Heart left ventricle (tissue), 16 donors: ENCODE measurements around the gene JAK2. TPM values are rescaled to one million over a fixed set of nuclear protein-coding genes. Genes with fewer than 3 reads are reported as not detected.

ENCODE experiments used
- ATAC-seq, 4 donors: fragments of 200-7000 bp; cut with Tn5 transposase; one replicate each; pipeline ENCODE4 v1.9.1; 2020 to 2022; ENCODE audit warnings: moderate library complexity in 4 of 4, mild to moderate bottlenecking in 3 of 4, moderate number of reproducible peaks in 1 of 4
- DNase-seq, 5 donors: peaks; one replicate each; pipeline ENCODE4 v3.0.0-alpha.2; 2020
- H3K27ac ChIP-seq, 12 donors: fragments of 200-600 bp; sonication (generic) in 4 of 12; one replicate each; pipeline versions ENCODE4 v1.5.0 to v1.8.0; 2016 to 2022; ENCODE audit warnings: mild to moderate bottlenecking in 2 of 12
- H3K27me3 ChIP-seq, 9 donors: fragments of 200-600 bp; sonication (generic) in 2 of 9; one replicate each; pipeline versions ENCODE4 v1.5.1 to v1.8.0; 2016 to 2022; ENCODE audit warnings: mild to moderate bottlenecking in 3 of 9
- H3K36me3 ChIP-seq, 9 donors: fragments of 200-600 bp; sonication (generic) in 2 of 9; one replicate each; pipeline versions ENCODE4 v1.5.0 to v1.8.0; 2018 to 2022; ENCODE audit warnings: mild to moderate bottlenecking in 2 of 9
- H3K4me1 ChIP-seq, 12 donors: fragments of 200-600 bp; sonication (generic) in 4 of 12; one replicate each; pipeline versions ENCODE4 v1.5.0 to v1.8.0; 2016 to 2022; ENCODE audit warnings: mild to moderate bottlenecking in 3 of 12
- H3K4me3 ChIP-seq, 12 donors: fragments of 200-600 bp; sonication (generic) in 4 of 12; one replicate each; pipeline versions ENCODE4 v1.5.0 to v1.8.0; 2017 to 2022; ENCODE audit warnings: mild to moderate bottlenecking in 9 of 12, moderate library complexity in 4 of 12
- H3K9me3 ChIP-seq, 12 donors: fragments of 200-600 bp; sonication (generic) in 4 of 12; one replicate each; pipeline versions ENCODE4 v1.5.0 to v1.8.0; 2016 to 2022; ENCODE audit warnings: mild to moderate bottlenecking in 1 of 12
- POLR2A ChIP-seq, 2 donors: fragments of 450-650 bp; IDR thresholded peaks; one replicate each; pipeline ENCODE4 v1.6.1; 2017; ENCODE audit warnings: antibody characterized with exemption in 2 of 2, mild to moderate bottlenecking in 2 of 2, moderate library complexity in 2 of 2
- WGBS, 4 donors: extraction: QIAGEN DNeasy Blood & Tissue Kit in 2 of 4; methylation state at CpG; one replicate each; pipeline versions ENCODE4 v1.1.5 to v1.1.7; 2013 to 2018; 5-methylcytosine and 5-hydroxymethylcytosine counted together
- intact Hi-C, 10 donors: fragments of 100-400 bp; cut with DNase I; formaldehyde crosslinking; loops; one replicate each; pipeline versions ENCODE4 v1.11.1 to v1.14.2; 2022
- polyA plus RNA-seq, 2 donors: library from polyadenylated mRNA; stranded (reverse); fragments of 200-250 nt; gene quantifications; one replicate each; pipeline ENCODE4 v1.2.3, GENCODE V29; 2013
- total RNA-seq, 9 donors: library from RNA; depleted of rRNA in 2 of 9; stranded (reverse); fragments of >200 nt in 2 of 9; fragmentation: NEBNext Ultra II Directional in 3 of 9; extraction: Animal tissue kit (Norgen Biotek cat#: 25700) in 3 of 9; gene quantifications; one replicate each; pipeline versions ENCODE4 v1.1.0 to v1.2.4, GENCODE V29; 2016 to 2023
- TF ChIP-seq, protein P1 (sequence below), 12 donors: fragments of 200-600 bp; sonication (generic) in 4 of 12; IDR thresholded peaks; one replicate each; pipeline versions ENCODE4 v1.5.0 to v1.8.0; 2018 to 2022; ENCODE audit warnings: antibody characterized with exemption in 12 of 12, mild to moderate bottlenecking in 5 of 12
- donor health status: ischemic (EF 13 %, LVEDD 7.1; RV severe dilation, severe dysfunction).
- donor health status: healthy with polysubstance abuse.
- donor health status: DM: no; HTN: yes; CAD: no.
- donor health status: DM: no; HTN: no; CAD: no.
- donor health status: ischemic (EF 25% LVEDD 6.9; RV normal size, moderate dysfunction).
- donor health status: ischemic (EF 25% LVEDD 5.7; RV mildly dilated, moderate dysfunction).
- donor health status: healthy.
- donor health status: DM: yes; HTN: yes; CAD: no.
- donor health status: ischemic (EF 35%, LVEDD 5.7; RV mildly dilated, moderate dysfunction).
- donor health status: nonischemic (EF 11% LVEDD 7.7; RV severe dilation, severe dysfunction).
- donor health status: DM: yes; HTN: yes; CAD: no.
- donor health status: PGD.
- donor health status: ischemic (EF 29% LVEDD 5.4; RV normal size, mild dysfunction).
- donor health status: nonischemic (EF 23%, LVEDD 6.1; RV moderate dilation, normal function).

Gene JAK2
- total and polyA plus RNA-seq, 11 donors = 4.3 to 62.9 (median 27.9) TPM

DNA sequence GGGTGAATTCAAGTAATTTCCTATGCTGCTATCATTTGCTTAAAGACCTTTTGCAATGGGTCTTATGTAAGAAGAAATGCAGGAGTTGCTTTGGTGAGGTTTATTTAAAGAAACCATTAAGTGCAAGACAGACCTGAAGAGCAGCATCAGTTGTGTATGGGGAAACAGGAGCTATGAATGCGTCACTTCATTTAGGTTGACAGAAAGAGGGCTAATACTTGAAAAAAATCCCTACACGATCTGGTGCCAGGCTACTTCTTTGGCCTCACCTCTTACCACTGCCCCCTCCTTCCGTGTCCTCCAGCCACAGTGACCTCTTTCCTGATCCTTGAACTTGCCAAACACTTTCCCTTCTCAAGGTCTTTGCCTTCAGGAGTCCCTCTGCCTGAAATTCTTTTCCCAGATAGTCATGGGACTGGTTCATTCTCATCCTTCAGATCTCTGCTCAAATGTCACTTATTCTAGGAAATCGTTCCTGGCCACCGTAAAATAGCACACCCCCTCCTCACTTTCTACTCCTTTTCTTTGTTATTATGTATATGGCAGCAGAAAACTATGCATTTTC is 1.4 kb upstream of the JAK2 start:
- Histone ChIP-seq H3K27ac (peak overlapping the region in 11 of 12 donors; percentile 95 to 100 (median 98)), H3K36me3 (peaks cover 0 to 2% (median 0%) of the 10 kb centered on the region in 9 donors), H3K9me3 (no peaks in the 10 kb centered on the region), H3K4me1 (peaks cover 0 to 67% (median 24%) of the 10 kb centered on the region in 12 donors), H3K4me3 (peak overlapping the region; percentile 72 to 94 (median 79)), H3K27me3 (no peaks in the 10 kb centered on the region)
- ATAC-seq (no peak), DNase-seq (no peak)
- WGBS, 4 donors = 53 to 57% (median 55%) methylated on average over 5 of the region's 5 CpGs
- intact Hi-C loops = loop anchor here in 9 of 10 donors (2.0 to 10.0 kb wide), 13 partner anchors 41 to 621 kb away; partner anchors contain the start of genes RCL1 (in 7 of the 9), CDC37L1 (in 1 of the 9) and PLGRKT (in 1 of the 9)
- no peak for TF ChIP-seq POLR2A (IDR thresholded peaks at IDR 0.05)
- TF ChIP-seq, protein P1, sequence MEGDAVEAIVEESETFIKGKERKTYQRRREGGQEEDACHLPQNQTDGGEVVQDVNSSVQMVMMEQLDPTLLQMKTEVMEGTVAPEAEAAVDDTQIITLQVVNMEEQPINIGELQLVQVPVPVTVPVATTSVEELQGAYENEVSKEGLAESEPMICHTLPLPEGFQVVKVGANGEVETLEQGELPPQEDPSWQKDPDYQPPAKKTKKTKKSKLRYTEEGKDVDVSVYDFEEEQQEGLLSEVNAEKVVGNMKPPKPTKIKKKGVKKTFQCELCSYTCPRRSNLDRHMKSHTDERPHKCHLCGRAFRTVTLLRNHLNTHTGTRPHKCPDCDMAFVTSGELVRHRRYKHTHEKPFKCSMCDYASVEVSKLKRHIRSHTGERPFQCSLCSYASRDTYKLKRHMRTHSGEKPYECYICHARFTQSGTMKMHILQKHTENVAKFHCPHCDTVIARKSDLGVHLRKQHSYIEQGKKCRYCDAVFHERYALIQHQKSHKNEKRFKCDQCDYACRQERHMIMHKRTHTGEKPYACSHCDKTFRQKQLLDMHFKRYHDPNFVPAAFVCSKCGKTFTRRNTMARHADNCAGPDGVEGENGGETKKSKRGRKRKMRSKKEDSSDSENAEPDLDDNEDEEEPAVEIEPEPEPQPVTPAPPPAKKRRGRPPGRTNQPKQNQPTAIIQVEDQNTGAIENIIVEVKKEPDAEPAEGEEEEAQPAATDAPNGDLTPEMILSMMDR (IDR thresholded peaks at IDR 0.05) = no peak

DNA sequence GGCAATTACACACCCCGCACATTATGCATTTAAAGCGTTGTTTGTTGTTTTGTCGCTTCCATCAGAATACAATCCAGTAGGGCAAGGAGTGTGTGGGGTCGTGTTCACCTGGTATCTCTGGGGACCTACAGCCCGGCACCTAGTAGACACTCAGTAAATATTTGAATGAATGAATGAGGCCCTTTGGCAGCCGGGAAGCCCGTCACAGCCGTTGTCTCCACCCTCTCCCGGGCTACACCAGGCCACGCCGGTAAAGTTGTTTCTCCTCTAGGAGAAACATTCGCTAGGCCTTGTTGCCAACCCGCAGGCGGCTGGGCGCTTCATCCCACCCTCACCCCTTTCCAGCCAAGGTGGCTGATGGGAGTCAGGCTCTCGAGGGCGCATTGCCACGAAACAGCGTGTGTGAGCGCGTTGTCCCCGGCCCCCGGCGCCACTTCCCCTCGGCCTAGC is 876 bp upstream of the JAK2 start:
- H3K27ac ChIP-seq = peak overlapping the region; percentile 93 to 100 (median 98)
- intact Hi-C loops = loop anchor here in 9 of 10 donors (2.0 to 10.0 kb wide), 13 partner anchors 42 to 621 kb away; partner anchors contain the start of genes RCL1 (in 7 of the 9), CDC37L1 (in 1 of the 9) and PLGRKT (in 1 of the 9)
- WGBS, 4 donors = 8 to 11% (median 9%) methylated on average over 21 to 25 of the region's 25 CpGs
- ATAC-seq = peak; percentile 24 to 43 (median 28)
- H3K4me1 ChIP-seq = peaks cover 0 to 67% (median 27%) of the 10 kb centered on the region in 12 donors
- peaks cover 0 to 6% (median 0%) of the 10 kb centered on the region in 9 donors for H3K36me3 ChIP-seq
- H3K9me3 ChIP-seq = no peaks in the 10 kb centered on the region
- DNase-seq = no peak
- no peaks in the 10 kb centered on the region for H3K27me3 ChIP-seq
- no peak for TF ChIP-seq POLR2A (IDR thresholded peaks at IDR 0.05)
- TF ChIP-seq, protein P1 (IDR thresholded peaks at IDR 0.05) = no peak
- peak overlapping the region; percentile 72 to 94 (median 79) for H3K4me3 ChIP-seq

DNA sequence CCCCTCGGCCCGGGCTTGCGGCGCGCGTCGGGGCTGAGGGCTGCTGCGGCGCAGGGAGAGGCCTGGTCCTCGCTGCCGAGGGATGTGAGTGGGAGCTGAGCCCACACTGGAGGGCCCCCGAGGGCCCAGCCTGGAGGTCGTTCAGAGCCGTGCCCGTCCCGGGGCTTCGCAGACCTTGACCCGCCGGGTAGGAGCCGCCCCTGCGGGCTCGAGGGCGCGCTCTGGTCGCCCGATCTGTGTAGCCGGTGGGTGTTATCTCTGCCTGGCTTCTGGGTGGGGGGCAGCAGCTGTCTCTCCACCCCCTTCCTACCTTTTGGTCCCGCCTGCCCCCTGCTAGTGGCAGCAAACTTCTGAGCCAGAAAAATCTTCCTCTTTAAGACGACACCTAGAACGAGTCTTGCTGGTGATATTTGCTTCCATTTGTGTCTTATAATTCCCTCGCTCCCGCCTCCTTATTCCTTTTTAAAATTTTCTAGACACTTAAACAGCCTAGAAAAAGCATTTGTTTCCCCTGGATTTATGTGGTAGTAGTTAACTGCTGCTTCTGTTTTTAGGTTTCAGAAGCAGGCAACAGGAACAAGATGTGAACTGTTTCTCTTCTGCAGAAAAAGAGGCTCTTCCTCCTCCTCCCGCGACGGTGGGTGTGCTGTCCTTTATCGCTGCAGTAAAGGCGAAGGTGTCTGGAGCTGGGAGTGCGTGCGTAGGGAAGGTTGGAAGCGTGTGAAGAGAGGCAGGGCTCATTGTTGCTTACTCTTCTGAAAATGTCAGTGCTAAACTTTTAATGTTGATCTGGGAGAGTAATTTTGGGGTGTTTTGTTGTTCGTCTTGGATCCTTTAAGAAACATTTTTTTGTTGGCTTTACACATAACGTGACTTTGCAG is 554 bp downstream of the JAK2 start:
- 0 to 1% (median 1%) methylated on average over 35 to 42 of the region's 42 CpGs for WGBS, 4 donors
- Histone ChIP-seq H3K36me3 (peaks cover 0 to 17% (median 0%) of the 10 kb centered on the region in 9 donors), H3K9me3 (no peaks in the 10 kb centered on the region), H3K27me3 (no peaks in the 10 kb centered on the region), H3K27ac (peak overlapping the region; percentile 93 to 100 (median 98)), H3K4me1 (peaks cover 0 to 68% (median 27%) of the 10 kb centered on the region in 12 donors), H3K4me3 (peak overlapping the region; percentile 72 to 94 (median 79))
- intact Hi-C loops = loop anchor here (1.0 to 10.0 kb wide), 17 partner anchors 48 to 619 kb away; partner anchors contain the start of genes RCL1 (in 7 of the 10), CDC37L1 (in 1 of the 10), PLGRKT (in 1 of the 10) and PLPP6 (in 1 of the 10)
- ATAC-seq (peak in 2 of 4 donors; percentile 1 to 21), DNase-seq (peak in 4 of 5 donors; percentile 23 to 46 (median 35))
- TF ChIP-seq, protein P1 (IDR thresholded peaks at IDR 0.05) = no peak
- TF ChIP-seq POLR2A (IDR thresholded peaks at IDR 0.05) = no peak
